Brain microvascular endothelial cell (primary cell): ENCODE results near the gene PRSS36.
"Not testable (repeated sequence)": the region's sequence is repeated elsewhere in the genome, so short reads cannot be mapped to it uniquely, and the experiment has no call there.

Experiments used
- DNase-seq: peaks from one replicate; pipeline ENCODE4 v3.0.0-alpha.2; 2020
- H3K27ac ChIP-seq: fragments of 250-450 bp; sonication (Bioruptor Pico); 2 replicates; pipeline ENCODE4 v1.5.1; 2020; ENCODE audit warnings: mild to moderate bottlenecking, moderate library complexity
- H3K27me3 ChIP-seq: fragments of 250-450 bp; sonication (Bioruptor Pico); replicated peaks from 2 replicates; pipeline ENCODE4 v1.5.1; 2020; ENCODE audit warnings: mild to moderate bottlenecking
- H3K36me3 ChIP-seq: fragments of 250-450 bp; sonication (Bioruptor Pico); replicated peaks from 2 replicates; pipeline ENCODE4 v1.5.1; 2020; ENCODE audit warnings: mild to moderate bottlenecking
- H3K4me3 ChIP-seq: 2 replicates; pipeline ENCODE4 v1.5.1; 2011; ENCODE audit warnings: low read depth, mild to moderate bottlenecking, control low read depth, low read length, moderate library complexity
- in situ Hi-C: cut with HindIII; loops from 2 replicates; pipeline ENCODE4 v1.10.0; 2017; ENCODE audit warnings: low sequenced_read_pairs, low pct_ligation_motif_present
- TF ChIP-seq, protein P1 (sequence below): IDR thresholded peaks from 2 replicates; pipeline ENCODE4 v1.5.1; 2011; ENCODE audit warnings: low read depth, mild to moderate bottlenecking, moderate library complexity, low read length, control low read depth, inconsistent platforms; ENCODE audit errors: missing control alignments

PRSS36 gene

DNA sequence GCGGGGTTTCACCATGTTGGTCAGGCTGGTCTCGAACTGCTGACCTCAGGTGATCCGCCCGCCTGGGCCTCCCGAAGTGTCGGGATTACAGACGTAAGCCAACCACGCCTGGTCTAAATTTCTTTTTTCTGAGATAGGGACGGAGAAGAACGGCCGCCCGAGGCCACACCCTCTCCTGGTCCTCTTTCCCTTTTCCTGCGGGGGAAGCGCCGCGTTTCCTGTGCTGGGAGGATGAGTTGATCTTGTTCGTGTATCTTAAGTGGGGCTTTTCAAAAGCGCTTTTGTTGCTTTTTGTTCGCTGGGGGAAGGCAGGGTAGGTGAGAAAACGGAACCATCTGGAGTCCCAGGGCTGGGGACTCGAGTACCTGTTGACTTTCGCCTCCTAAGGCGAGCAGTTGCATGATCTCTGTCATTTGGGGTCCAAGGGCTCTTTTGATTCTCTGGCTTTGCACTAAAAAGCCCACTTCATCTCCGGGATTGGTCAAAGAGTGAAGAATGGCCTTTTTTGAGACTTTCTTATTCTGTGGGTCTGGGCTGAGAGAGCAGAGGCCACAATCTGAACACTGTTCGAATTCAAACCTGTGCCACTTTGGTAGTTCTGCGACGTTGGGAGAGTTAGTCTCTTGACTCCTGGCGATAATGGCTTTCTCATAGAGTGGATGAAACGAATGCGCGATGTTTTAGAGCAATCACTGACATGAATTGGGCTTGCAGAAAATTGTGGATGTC lies 31.4 kb upstream of the PRSS36 start:
- peak overlapping the region; percentile 97 for H3K4me3 ChIP-seq
- DNase-seq = no peak
- in situ Hi-C loops = loop anchor here (25.0 kb wide), 1 partner anchor 281 kb away; the partner anchor contains the start of genes ARMC5 and TGFB1I1

DNA sequence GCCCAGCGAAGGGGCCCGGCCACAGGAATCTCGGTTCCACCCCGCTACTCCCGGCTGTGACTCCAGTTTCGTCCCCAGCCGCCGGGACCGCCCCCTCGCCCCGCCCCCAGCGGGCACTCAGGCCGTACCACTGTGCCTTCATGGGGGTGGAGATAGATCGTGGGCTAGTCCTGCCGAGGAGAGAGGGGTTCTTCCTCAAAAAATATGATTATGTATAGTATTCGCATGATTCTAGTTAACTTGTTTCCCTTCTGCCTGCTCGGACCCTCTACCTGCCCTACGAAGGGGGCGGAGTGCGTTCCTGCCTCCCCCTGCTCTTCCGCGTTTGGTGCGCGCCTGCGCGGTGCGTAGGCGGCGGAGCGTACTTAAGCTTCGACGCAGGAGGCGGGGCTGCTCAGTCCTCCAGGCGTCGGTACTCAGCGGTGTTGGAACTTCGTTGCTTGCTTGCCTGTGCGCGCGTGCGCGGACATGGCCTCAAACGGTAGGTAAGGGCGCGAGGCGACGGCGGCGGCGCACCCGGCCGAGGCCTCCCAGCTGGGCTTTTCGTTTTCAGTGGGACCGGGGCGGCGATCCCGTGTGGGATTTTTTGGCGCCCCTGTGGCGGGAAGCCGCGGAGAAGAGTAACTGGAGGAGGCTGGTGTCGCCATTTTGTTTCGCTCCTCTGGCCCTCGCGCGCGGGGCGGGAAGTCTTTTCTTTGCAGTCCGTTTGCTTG lies 30.0 kb upstream of the PRSS36 start, which contains the start of gene FUS:
TSS of gene FUS (plus strand) at position 393 of the 713 bp plus-strand sequence. CDS start at position 469, 76 bp downstream.
- in situ Hi-C loops = loop anchor here (25.0 kb wide), 1 partner anchor 282 kb away; the partner anchor contains the start of genes ARMC5 and TGFB1I1
- TF ChIP-seq, protein P1, sequence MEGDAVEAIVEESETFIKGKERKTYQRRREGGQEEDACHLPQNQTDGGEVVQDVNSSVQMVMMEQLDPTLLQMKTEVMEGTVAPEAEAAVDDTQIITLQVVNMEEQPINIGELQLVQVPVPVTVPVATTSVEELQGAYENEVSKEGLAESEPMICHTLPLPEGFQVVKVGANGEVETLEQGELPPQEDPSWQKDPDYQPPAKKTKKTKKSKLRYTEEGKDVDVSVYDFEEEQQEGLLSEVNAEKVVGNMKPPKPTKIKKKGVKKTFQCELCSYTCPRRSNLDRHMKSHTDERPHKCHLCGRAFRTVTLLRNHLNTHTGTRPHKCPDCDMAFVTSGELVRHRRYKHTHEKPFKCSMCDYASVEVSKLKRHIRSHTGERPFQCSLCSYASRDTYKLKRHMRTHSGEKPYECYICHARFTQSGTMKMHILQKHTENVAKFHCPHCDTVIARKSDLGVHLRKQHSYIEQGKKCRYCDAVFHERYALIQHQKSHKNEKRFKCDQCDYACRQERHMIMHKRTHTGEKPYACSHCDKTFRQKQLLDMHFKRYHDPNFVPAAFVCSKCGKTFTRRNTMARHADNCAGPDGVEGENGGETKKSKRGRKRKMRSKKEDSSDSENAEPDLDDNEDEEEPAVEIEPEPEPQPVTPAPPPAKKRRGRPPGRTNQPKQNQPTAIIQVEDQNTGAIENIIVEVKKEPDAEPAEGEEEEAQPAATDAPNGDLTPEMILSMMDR = no peak
- Histone ChIP-seq H3K36me3 (peaks cover 32% of the 10 kb centered on the region), H3K27ac (peak within 1 kb of the TSS; percentile 99), H3K27me3 (no peaks in the 10 kb centered on the region), H3K4me3 (peak within 1 kb of the TSS; percentile 97)
- DNase-seq = peak; percentile 56

More for the DNA sequence above, 31.4 kb upstream of the PRSS36 start:
- Histone ChIP-seq H3K36me3 (peaks cover 46% of the 10 kb centered on the region), H3K27me3 (no peaks in the 10 kb centered on the region), H3K27ac (peak overlapping the region; percentile 99)
- TF ChIP-seq, protein P1 = no peak

DNA sequence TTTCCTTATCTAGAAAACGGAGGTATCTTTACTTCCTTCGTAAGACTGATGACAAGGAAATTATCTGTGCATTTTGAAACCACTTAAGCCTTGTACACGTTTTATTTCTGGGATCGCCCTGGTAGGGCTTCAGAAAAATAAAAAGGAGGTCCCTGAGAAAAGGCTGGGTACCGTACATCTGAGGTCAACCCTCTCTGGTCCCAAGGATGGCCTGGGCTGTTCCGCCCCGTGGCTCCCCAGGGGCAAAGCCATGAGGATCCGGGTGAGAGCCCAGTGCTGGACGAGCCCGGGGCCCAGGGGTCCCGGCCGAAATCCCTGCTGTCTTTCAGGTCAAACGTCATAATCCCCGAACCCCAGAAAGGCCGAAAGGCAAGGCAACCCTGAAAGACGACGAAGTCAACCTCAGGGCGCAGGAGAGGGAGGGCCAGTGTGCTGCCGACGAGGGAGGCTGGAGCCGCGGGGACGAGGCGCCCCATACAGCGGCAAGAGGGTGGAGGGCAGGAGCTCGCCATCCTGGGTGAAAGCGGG lies 29.4 kb upstream of the PRSS36 start:
- peaks cover 27% of the 10 kb centered on the region for H3K36me3 ChIP-seq
- no peak for DNase-seq
- TF ChIP-seq, protein P1 = no peak
- in situ Hi-C loops = loop anchor here (25.0 kb wide), 1 partner anchor 283 kb away; the partner anchor contains the start of genes ARMC5 and TGFB1I1
- H3K4me3 ChIP-seq = peak overlapping the region; percentile 97
- no peaks in the 10 kb centered on the region for H3K27me3 ChIP-seq
- peak overlapping the region; percentile 99 for H3K27ac ChIP-seq

DNA sequence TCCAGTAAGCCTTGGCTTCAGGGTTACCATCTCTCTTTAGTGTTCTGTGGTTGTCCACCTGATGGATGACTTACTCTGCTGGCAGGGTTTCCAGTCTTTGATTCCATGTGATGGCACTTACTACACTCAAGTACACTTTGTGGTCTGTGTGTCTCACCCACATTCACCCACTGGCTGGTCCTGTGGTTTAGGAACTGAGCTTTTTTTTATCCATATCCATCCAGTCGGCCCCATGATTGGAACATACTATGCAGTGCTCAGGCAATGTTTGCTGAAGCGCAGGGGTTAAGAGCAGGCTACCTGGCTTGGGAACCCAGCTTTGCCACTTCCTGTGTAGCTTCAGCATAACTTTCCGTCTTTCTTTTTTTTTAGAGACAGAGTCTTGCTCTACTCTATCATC lies 27.3 kb upstream of the PRSS36 start:
- in situ Hi-C loops = loop anchor here (25.0 kb wide), 1 partner anchor 285 kb away; the partner anchor contains the start of genes ARMC5 and TGFB1I1
- Histone ChIP-seq H3K4me3 (no peak overlapping the region), H3K27ac (no peak overlapping the region), H3K36me3 (peaks cover 10% of the 10 kb centered on the region), H3K27me3 (no peaks in the 10 kb centered on the region)
- no peak for DNase-seq
- TF ChIP-seq, protein P1 = no peak

DNA sequence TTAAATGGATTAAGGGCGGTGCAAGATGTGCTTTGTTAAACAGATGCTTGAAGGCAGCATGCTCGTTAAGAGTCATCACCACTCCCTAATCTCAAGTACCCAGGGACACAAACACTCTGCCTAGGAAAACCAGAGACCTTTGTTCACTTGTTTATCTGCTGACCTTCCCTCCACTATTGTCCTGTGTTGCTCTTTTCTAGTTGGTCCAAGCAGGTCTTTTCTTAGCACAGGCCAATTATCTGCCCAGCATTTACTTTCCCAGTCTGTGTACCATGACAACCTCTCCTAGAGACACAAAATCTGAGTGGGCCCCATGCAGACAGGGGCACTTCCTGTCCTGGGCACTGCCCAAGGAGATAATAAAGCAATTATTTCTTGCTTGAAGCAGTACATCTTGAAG lies 20.2 kb upstream of the PRSS36 start:
- DNase-seq, in situ Hi-C loops, H3K36me3 ChIP-seq, H3K4me3 ChIP-seq, H3K27me3 ChIP-seq, H3K27ac ChIP-seq: not testable (repeated sequence)

DNA sequence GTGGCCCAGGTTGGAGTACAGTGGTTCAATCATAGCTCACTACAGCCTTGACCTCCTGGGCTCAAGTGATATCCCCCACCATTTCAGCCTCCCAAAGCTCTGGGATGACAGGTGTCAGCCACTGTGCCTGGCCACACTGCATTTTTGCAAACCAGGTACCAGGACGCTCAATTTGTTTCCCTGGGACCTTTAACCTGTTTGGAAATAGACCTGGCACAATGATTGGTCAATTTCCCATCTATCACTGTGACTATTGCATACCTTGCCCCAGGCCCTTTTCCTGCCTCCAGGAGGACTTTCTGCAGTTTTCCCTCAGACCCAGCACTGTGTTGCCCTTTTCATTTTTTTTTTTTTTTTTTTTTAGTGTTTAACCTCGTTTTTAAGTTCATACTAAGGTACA lies 19.0 kb upstream of the PRSS36 start:
- H3K36me3 ChIP-seq = no peaks in the 10 kb centered on the region
- H3K4me3 ChIP-seq = no peak overlapping the region
- TF ChIP-seq, protein P1 = no peak
- DNase-seq = no peak
- no peak overlapping the region for H3K27ac ChIP-seq
- in situ Hi-C loops = no loop called here
- H3K27me3 ChIP-seq = no peaks in the 10 kb centered on the region
